GM19372 (cell line): Measurements from ENCODE around the gene DRG1.
"Not testable (repeated sequence)": the region's sequence is repeated elsewhere in the genome, so short reads cannot be mapped to it uniquely, and the experiment has no call there.

Source experiments
- ATAC-seq: cut with Tn5 transposase; IDR thresholded peaks from one replicate; pipeline ENCODE4 v1.9.1; 2021; ENCODE audit warnings: mild to moderate bottlenecking, low read depth, moderate library complexity; ENCODE audit not compliant: unreplicated experiment

The DRG1 gene

GRCh38 chr22:31441652-31442051, 42.2 kb downstream of the DRG1 start:
- no peak for ATAC-seq

- no peak for ATAC-seq
Observed at GRCh38 chr22:31442768-31443489, 43.5 kb downstream of the DRG1 start.

- ATAC-seq = no peak
Observed at GRCh38 chr22:31443516-31443915, 44.1 kb downstream of the DRG1 start.

- no peak for ATAC-seq
Observed at GRCh38 chr22:31445642-31446041, 46.2 kb downstream of the DRG1 start.

GRCh38 chr22:31446208-31446607, 46.8 kb downstream of the DRG1 start:
- ATAC-seq = no peak

GRCh38 chr22:31446767-31447166, 47.4 kb downstream of the DRG1 start:
- no peak for ATAC-seq

GRCh38 chr22:31447337-31447736, 47.9 kb downstream of the DRG1 start:
- ATAC-seq = no peak

GRCh38 chr22:31448382-31448781, 49.0 kb downstream of the DRG1 start:
- no peak for ATAC-seq

GRCh38 chr22:31449506-31449905, 50.1 kb downstream of the DRG1 start:
- no peak for ATAC-seq

- no peak for ATAC-seq
Observed at GRCh38 chr22:31451709-31452571, 52.5 kb downstream of the DRG1 start.

- no peak for ATAC-seq
Observed at GRCh38 chr22:31461699-31462098, 62.3 kb downstream of the DRG1 start.

- ATAC-seq = no peak
Observed at GRCh38 chr22:31465307-31465706, 65.9 kb downstream of the DRG1 start.

GRCh38 chr22:31474743-31475142, 75.3 kb downstream of the DRG1 start:
- no peak for ATAC-seq

- ATAC-seq = no peak
Observed at GRCh38 chr22:31475800-31476199, 76.4 kb downstream of the DRG1 start.

GRCh38 chr22:31477329-31477728, 77.9 kb downstream of the DRG1 start:
- ATAC-seq = peak; percentile 57

- ATAC-seq = no peak
Observed at GRCh38 chr22:31481129-31481528, 81.7 kb downstream of the DRG1 start.

- ATAC-seq = not testable (repeated sequence)
Observed at GRCh38 chr22:31482470-31482869, 83.1 kb downstream of the DRG1 start.
